ENCODE results near the gene PERM1. TPM values are rescaled to one million over a fixed set of nuclear protein-coding genes. Genes with fewer than 3 reads are reported as not detected.

PERM1 gene
- polyA plus RNA-seq, 1 donor (not counting 4 experiments of a cell fraction or from before 2014, with no cell fraction given) = not detected

DNA sequence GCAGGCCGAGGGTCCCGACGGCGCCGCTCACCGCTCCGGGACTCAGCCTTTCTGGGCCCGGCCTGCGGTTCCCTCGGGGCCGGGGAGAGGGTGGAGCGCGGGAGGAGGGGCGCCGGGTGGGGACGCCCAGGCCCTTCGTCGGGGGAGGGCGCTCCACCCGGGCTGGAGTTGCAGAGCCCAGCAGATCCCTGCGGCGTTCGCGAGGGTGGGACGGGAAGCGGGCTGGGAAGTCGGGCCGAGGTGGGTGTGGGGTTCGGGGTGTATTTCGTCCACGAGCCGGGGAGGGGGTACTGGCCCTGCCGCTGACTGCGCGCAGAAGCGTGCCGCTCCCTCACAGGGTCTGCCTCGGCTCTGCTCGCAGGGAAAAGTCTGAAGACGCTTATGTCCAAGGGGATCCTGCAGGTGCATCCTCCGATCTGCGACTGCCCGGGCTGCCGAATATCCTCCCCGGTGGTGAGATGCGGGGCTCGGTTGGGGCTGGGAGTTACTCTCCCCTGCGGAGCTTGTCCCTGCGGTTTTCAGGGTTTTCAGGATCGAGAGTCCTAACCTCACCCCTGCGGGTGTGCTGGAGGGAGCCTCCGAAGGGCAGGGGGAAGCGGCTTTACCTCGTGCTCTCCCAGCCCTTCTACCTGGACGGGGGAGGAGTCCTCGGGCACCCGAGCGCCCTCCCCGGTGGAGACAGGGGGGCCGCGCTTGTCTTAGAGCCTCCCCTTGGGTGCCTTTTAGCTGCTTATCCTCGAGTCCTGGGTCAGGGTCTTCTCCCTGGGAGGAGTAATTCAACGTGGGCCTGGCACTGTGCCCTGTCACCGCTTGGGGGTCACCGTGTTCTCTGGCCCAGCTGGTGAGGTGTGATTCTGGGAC, 56.1 kb downstream of the PERM1 start:
- Histone ChIP-seq H3K4me1 (ENCODE audit: control insufficient read depth, extremely low read depth, insufficient read depth, low read length) (peaks cover 5% of the 10 kb centered on the region), H3K9ac (ENCODE audit: control insufficient read depth, extremely low read depth, insufficient read depth, low read length) (no peak overlapping the region), H3K79me2 (ENCODE audit: control insufficient read depth, insufficient read depth, low read length) (no peaks in the 10 kb centered on the region), H3K4me3 (ENCODE audit: control insufficient read depth in 2 of 3, extremely low read depth in 1 of 3, insufficient read depth in 2 of 3, low read depth in 1 of 3, low read length in 3 of 3) (no peak overlapping the region), H3K36me3 (ENCODE audit: control insufficient read depth in 2 of 2, extremely low read depth in 1 of 2, insufficient read depth in 2 of 2, low read length in 2 of 2) (no peaks in the 10 kb centered on the region), H3K9me1 (ENCODE audit: control insufficient read depth, extremely low read depth, insufficient read depth, low read length) (no peaks in the 10 kb centered on the region), H3K4me2 (ENCODE audit: control insufficient read depth, extremely low read depth, insufficient read depth, low read depth, low read length) (no peak overlapping the region), H3K27me3 (ENCODE audit: control insufficient read depth, extremely low read depth, insufficient read depth, low read length) (peaks cover 95% of the 10 kb centered on the region), H2AFZ (ENCODE audit: control insufficient read depth, low read length) (no peak overlapping the region), H3K27ac (ENCODE audit: control insufficient read depth, insufficient read depth, low read length) (no peak overlapping the region), H4K20me1 (ENCODE audit: control insufficient read depth, extremely low read depth, insufficient read depth, low read length) (peaks cover 7% of the 10 kb centered on the region), H3K9me3 (ENCODE audit: control insufficient read depth, low read depth, low read length) (no peaks in the 10 kb centered on the region)
- peak; percentile 97 for TF ChIP-seq EZH2 (IDR thresholded peaks at IDR 0.05; ENCODE audit: low read length)
- TF ChIP-seq, protein P1, sequence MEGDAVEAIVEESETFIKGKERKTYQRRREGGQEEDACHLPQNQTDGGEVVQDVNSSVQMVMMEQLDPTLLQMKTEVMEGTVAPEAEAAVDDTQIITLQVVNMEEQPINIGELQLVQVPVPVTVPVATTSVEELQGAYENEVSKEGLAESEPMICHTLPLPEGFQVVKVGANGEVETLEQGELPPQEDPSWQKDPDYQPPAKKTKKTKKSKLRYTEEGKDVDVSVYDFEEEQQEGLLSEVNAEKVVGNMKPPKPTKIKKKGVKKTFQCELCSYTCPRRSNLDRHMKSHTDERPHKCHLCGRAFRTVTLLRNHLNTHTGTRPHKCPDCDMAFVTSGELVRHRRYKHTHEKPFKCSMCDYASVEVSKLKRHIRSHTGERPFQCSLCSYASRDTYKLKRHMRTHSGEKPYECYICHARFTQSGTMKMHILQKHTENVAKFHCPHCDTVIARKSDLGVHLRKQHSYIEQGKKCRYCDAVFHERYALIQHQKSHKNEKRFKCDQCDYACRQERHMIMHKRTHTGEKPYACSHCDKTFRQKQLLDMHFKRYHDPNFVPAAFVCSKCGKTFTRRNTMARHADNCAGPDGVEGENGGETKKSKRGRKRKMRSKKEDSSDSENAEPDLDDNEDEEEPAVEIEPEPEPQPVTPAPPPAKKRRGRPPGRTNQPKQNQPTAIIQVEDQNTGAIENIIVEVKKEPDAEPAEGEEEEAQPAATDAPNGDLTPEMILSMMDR (optimal IDR thresholded peaks at IDR 0.05 in 1 of 3, IDR thresholded peaks at IDR 0.05 in 1 of 3, conservative IDR thresholded peaks at IDR 0.05 in 1 of 3; ENCODE audit: extremely low read depth in 1 of 3, insufficient read depth in 2 of 3, low read length in 3 of 3) = no peak
- dilution Hi-C loops (cut with MboI; ENCODE audit: extremely low pct_ligation_motif_present, low sequenced_read_pairs) = no loop called here
- FAIRE-seq (no peak), DNase-seq (ENCODE audit: low read depth, low spot score) (no peak)

Small RNA genes within 50 kb of the gene (small RNA-seq; reads per million reads assigned to genes)
- gene AL645608.3 (ENCODE audit: insufficient read length in 3 of 3, low read depth in 3 of 3, low replicate concordance in 1 of 3) = 0 reads per million in 3 experiments

Other genes starting within 250 kb of the PERM1 start
- gene SAMD11, start 58.2 kb downstream of the PERM1 start, polyA plus RNA-seq = 0.03 TPM in 1 of 3 replicates, not detected in the others
- 51.0 to 74.0 TPM (median 51.8 TPM) in 3 replicates for gene NOC2L, start 22.8 kb downstream of the PERM1 start, polyA plus RNA-seq
- 6.5 to 17.8 TPM (median 8.5 TPM) in 3 replicates for gene KLHL17, start 21.5 kb downstream of the PERM1 start, polyA plus RNA-seq
- gene PLEKHN1, start 15.6 kb downstream of the PERM1 start, polyA plus RNA-seq = 2.5 to 4.9 TPM (median 3.8 TPM) in 3 replicates
- 3.0 to 14.7 TPM (median 3.1 TPM) in 3 replicates for gene HES4, start 18.0 kb upstream of the PERM1 start, polyA plus RNA-seq
- gene ISG15, start 31.4 kb upstream of the PERM1 start, polyA plus RNA-seq = 222 to 711 TPM (median 246 TPM) in 3 replicates
- gene AGRN, start 38.0 kb upstream of the PERM1 start, polyA plus RNA-seq = 72.4 to 128 TPM (median 115 TPM) in 3 replicates
- 0.22 to 0.45 TPM (median 0.32 TPM) in 3 replicates for gene RNF223, start 92.2 kb upstream of the PERM1 start, polyA plus RNA-seq
- 6.1 to 8.8 TPM (median 8.0 TPM) in 3 replicates for gene C1orf159, start 134.0 kb upstream of the PERM1 start, polyA plus RNA-seq
- not detected in 3 replicates for gene TTLL10, start 191.8 kb upstream of the PERM1 start, polyA plus RNA-seq
- 0.09 to 0.63 TPM (median 0.21 TPM) in 3 replicates for gene TNFRSF18, start 224.5 kb upstream of the PERM1 start, polyA plus RNA-seq
- gene TNFRSF4, start 232.1 kb upstream of the PERM1 start, polyA plus RNA-seq = 0.04 TPM in 1 of 3 replicates, not detected in the others
- gene SDF4, start 249.9 kb upstream of the PERM1 start, polyA plus RNA-seq = 63.5 to 103 TPM (median 66.3 TPM) in 3 replicates

Measured in keratinocyte (primary cell).